ENCODE results near the gene LIX1L. TPM values are rescaled to one million over a fixed set of nuclear protein-coding genes. Genes with fewer than 3 reads are reported as not detected.

Gene LIX1L
- 10 to 100 TPM; 15.6 to 61.2 (median 40.7) TPM for total RNA-seq
- polyA plus RNA-seq = 10 to 100 TPM in 2 of 3 donors, 1 to 10 TPM in 1; 9.6 to 27.5 (median 10.4) TPM
- long read RNA-seq, donor 1, transcript LIX1L-201 (6 exons, 3,975 nt) = major isoform, 6 of 6 reads
- long read RNA-seq, donor 1, partial matches to known transcripts = 0 of 6 reads
- long read RNA-seq, donor 1, other reads (novel, unspliced or antisense) = 0 of 6 reads
- long read RNA-seq, donor 2, transcript LIX1L-201 (6 exons, 3,975 nt) = major isoform, 6 of 6 reads
- long read RNA-seq, donor 2, partial matches to known transcripts = 0 of 6 reads
- long read RNA-seq, donor 2, other reads (novel, unspliced or antisense) = 0 of 6 reads
- long read RNA-seq, donor 3, transcript LIX1L-201 (6 exons, 3,975 nt) = major isoform, 7 of 7 reads
- long read RNA-seq, donor 3, partial matches to known transcripts = 0 of 7 reads
- long read RNA-seq, donor 3, other reads (novel, unspliced or antisense) = 0 of 7 reads
- long read RNA-seq, donor 4, partial matches to known transcripts = 0 of 6 reads
- long read RNA-seq, donor 4, other reads (novel, unspliced or antisense) = 5 of 6 reads
- long read RNA-seq, donor 5, transcript LIX1L-201 (6 exons, 3,975 nt) = major isoform, 14 of 21 reads
- long read RNA-seq, donor 5, partial matches to known transcripts = 1 of 21 reads
- long read RNA-seq, donor 5, other reads (novel, unspliced or antisense) = 6 of 21 reads
- long read RNA-seq, donor 6, partial matches to known transcripts = 0 of 3 reads
- long read RNA-seq, donor 6, other reads (novel, unspliced or antisense) = 2 of 3 reads
- long read RNA-seq, donor 7, partial matches to known transcripts = 0 of 2 reads
- long read RNA-seq, donor 7, other reads (novel, unspliced or antisense) = 0 of 2 reads
- long read RNA-seq, donor 8, transcript LIX1L-201 (6 exons, 3,975 nt) = major isoform, 12 of 142 reads
- long read RNA-seq, donor 8, partial matches to known transcripts = 130 of 142 reads
- long read RNA-seq, donor 8, other reads (novel, unspliced or antisense) = 0 of 142 reads
- long read RNA-seq, donor 9, transcript LIX1L-201 (6 exons, 3,975 nt) = major isoform, 6 of 6 reads
- long read RNA-seq, donor 9, partial matches to known transcripts = 0 of 6 reads
- long read RNA-seq, donor 9, other reads (novel, unspliced or antisense) = 0 of 6 reads
- long read RNA-seq, donor 10, partial matches to known transcripts = 14 of 16 reads
- long read RNA-seq, donor 10, other reads (novel, unspliced or antisense) = 0 of 16 reads

- TF ChIP-seq POLR2A (IDR thresholded peaks at IDR 0.05) (peak; percentile 71 to 91), CTCF (IDR thresholded peaks at IDR 0.05) (no peak)
- 0 to 1% (median 0%) methylated on average over 17 to 60 of the region's 60 CpGs for WGBS, 4 donors
- peak; percentile 97 to 98 (median 98) for DNase-seq
- no peaks in the 10 kb centered on the region for H3K27me3 ChIP-seq
- intact Hi-C loops (cut with DNase I) = no loop called here
- no peaks in the 10 kb centered on the region for H3K36me3 ChIP-seq (replicated peaks in 1 of 2)
- H3K27ac ChIP-seq = peak within 1 kb of the TSS; percentile 84 to 100 (median 92)
- peaks cover 46 to 57% of the 10 kb centered on the region in 2 donors for H3K4me1 ChIP-seq (replicated peaks in 1 of 2)
- H3K4me3 ChIP-seq = peak within 1 kb of the TSS in 3 of 4 donors; percentile 36 to 95 (median 39)
- no peaks in the 10 kb centered on the region for H3K9me3 ChIP-seq (replicated peaks in 1 of 3)
Observed at GRCh38 chr1:145957443-145958319, at the start of gene LIX1L. Gene LIX1L, minus strand, starts transcription at chr1:145958017. Its CDS starts 90 bp downstream, at chr1:145957927.

- Histone ChIP-seq H3K27ac (peak overlapping the region in 3 of 5 donors; percentile 8 to 60 (median 41)), H3K36me3 (replicated peaks in 1 of 2) (no peaks in the 10 kb centered on the region), H3K9me3 (replicated peaks in 1 of 3) (no peaks in the 10 kb centered on the region), H3K4me3 (no peak overlapping the region), H3K4me1 (replicated peaks in 1 of 2) (peaks cover 20 to 37% of the 10 kb centered on the region in 2 donors), H3K27me3 (no peaks in the 10 kb centered on the region)
- 91 to 100% (median 95%) methylated on average over 2 of the region's 2 CpGs for WGBS, 4 donors
- peak in 1 of 7 donors; percentile 23 for DNase-seq
- intact Hi-C loops (cut with DNase I) = no loop called here
- no peak for TF ChIP-seq POLR2A (IDR thresholded peaks at IDR 0.05)
- TF ChIP-seq CTCF (IDR thresholded peaks at IDR 0.05) = no peak
Observed at GRCh38 chr1:146001709-146002108, 43.9 kb upstream of the LIX1L start.

- H3K4me1 ChIP-seq (replicated peaks in 1 of 2) = peaks cover 20 to 32% of the 10 kb centered on the region in 2 donors
- no peaks in the 10 kb centered on the region for H3K27me3 ChIP-seq
- DNase-seq = peak in 5 of 7 donors; percentile 63 to 83 (median 65)
- peak in 1 of 2 donors; percentile 48 for TF ChIP-seq POLR2A (IDR thresholded peaks at IDR 0.05)
- no peak for TF ChIP-seq CTCF (IDR thresholded peaks at IDR 0.05)
- H3K9me3 ChIP-seq (replicated peaks in 1 of 3) = no peaks in the 10 kb centered on the region
- WGBS, 4 donors = 9 to 19% (median 12%) methylated on average over 5 of the region's 5 CpGs
- peak overlapping the region; percentile 40 to 97 (median 80) for H3K27ac ChIP-seq
- peak overlapping the region in 1 of 4 donors; percentile 80 for H3K4me3 ChIP-seq
- peaks cover 0 to 14% of the 10 kb centered on the region in 2 donors for H3K36me3 ChIP-seq (replicated peaks in 1 of 2)
- intact Hi-C loops (cut with DNase I) = no loop called here
Observed at GRCh38 chr1:145999321-146000024, 41.7 kb upstream of the LIX1L start.
